Gastroesophageal sphincter (tissue), 3 donors: ENCODE results near the gene HERC2.

Experiments
- EP300 ChIP-seq: sonication (generic); formaldehyde crosslinking; IDR thresholded peaks from one replicate; pipeline ENCODE4 v1.6.1; 2017; ENCODE audit warnings: antibody characterized with exemption, mild to moderate bottlenecking
- POLR2A ChIP-seq, 2 donors: fragments of 450-650 bp; IDR thresholded peaks; one replicate each; pipeline ENCODE4 v1.6.1; 2017; ENCODE audit warnings: antibody characterized with exemption in 2 of 2, mild to moderate bottlenecking in 2 of 2, moderate library complexity in 1 of 2
- TF ChIP-seq, protein P1 (sequence below), 4 experiments: fragments of 200-600 bp in 2 of 4; fragments of 450-650 bp in 2 of 4; sonication (generic) in 1 of 4; IDR thresholded peaks; one replicate each; pipeline ENCODE4 v1.5.1; 2017 to 2019; ENCODE audit warnings: antibody characterized with exemption in 4 of 4, mild to moderate bottlenecking in 2 of 4, moderate library complexity in 2 of 4

DNA sequence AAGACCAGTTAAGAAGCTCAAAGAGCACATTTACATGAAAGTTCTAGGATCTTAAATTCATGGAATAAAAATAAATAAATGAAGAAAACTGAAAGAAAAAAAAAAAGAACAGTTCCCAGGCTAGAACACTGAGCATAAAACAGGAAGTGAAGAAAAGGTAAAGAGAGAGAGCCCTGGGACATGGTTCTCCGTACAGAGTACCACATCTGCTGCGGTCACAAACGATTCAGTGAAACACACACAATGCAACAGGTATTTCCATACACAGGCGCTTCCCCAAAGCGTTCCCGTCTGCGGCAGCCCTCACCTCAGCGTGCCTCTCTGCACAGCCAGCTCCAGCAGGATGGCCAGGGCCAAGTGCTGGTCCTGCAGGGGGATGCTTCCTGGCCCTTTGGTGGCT lies 49.4 kb downstream of the HERC2 start:
- TF ChIP-seq, protein P1, sequence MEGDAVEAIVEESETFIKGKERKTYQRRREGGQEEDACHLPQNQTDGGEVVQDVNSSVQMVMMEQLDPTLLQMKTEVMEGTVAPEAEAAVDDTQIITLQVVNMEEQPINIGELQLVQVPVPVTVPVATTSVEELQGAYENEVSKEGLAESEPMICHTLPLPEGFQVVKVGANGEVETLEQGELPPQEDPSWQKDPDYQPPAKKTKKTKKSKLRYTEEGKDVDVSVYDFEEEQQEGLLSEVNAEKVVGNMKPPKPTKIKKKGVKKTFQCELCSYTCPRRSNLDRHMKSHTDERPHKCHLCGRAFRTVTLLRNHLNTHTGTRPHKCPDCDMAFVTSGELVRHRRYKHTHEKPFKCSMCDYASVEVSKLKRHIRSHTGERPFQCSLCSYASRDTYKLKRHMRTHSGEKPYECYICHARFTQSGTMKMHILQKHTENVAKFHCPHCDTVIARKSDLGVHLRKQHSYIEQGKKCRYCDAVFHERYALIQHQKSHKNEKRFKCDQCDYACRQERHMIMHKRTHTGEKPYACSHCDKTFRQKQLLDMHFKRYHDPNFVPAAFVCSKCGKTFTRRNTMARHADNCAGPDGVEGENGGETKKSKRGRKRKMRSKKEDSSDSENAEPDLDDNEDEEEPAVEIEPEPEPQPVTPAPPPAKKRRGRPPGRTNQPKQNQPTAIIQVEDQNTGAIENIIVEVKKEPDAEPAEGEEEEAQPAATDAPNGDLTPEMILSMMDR (IDR thresholded peaks at IDR 0.05), result no peak
- TF ChIP-seq POLR2A (IDR thresholded peaks at IDR 0.05) (no peak), EP300 (no peak)
